ENCODE data around the gene CRKL. TPM values are rescaled to one million over a fixed set of nuclear protein-coding genes. Genes with fewer than 3 reads are reported as not detected.

The CRKL gene
- total RNA-seq, 1 donor: 38.4 TPM

- no peaks in the 10 kb centered on the region for H3K27me3 ChIP-seq (ENCODE audit: insufficient read depth, low read length)
- H3K79me2 ChIP-seq (ENCODE audit: insufficient read depth, low read length): peaks cover 98% of the 10 kb centered on the region
- no peak overlapping the region for H3K27ac ChIP-seq (ENCODE audit: low read depth, low read length)
- H3K9me3 ChIP-seq (ENCODE audit: low read depth, low read length): no peaks in the 10 kb centered on the region
- H3K4me1 ChIP-seq (ENCODE audit: insufficient read depth, low read length): peaks cover 17% of the 10 kb centered on the region
- DNase-seq (ENCODE audit: insufficient read length, low spot score, missing footprints): no peak
- TF ChIP-seq, protein P1, sequence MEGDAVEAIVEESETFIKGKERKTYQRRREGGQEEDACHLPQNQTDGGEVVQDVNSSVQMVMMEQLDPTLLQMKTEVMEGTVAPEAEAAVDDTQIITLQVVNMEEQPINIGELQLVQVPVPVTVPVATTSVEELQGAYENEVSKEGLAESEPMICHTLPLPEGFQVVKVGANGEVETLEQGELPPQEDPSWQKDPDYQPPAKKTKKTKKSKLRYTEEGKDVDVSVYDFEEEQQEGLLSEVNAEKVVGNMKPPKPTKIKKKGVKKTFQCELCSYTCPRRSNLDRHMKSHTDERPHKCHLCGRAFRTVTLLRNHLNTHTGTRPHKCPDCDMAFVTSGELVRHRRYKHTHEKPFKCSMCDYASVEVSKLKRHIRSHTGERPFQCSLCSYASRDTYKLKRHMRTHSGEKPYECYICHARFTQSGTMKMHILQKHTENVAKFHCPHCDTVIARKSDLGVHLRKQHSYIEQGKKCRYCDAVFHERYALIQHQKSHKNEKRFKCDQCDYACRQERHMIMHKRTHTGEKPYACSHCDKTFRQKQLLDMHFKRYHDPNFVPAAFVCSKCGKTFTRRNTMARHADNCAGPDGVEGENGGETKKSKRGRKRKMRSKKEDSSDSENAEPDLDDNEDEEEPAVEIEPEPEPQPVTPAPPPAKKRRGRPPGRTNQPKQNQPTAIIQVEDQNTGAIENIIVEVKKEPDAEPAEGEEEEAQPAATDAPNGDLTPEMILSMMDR (IDR thresholded peaks at IDR 0.05; ENCODE audit: extremely low read depth, low read depth, low read length): no peak
- no peak overlapping the region for H3K4me3 ChIP-seq (ENCODE audit: insufficient read depth, low read length)
- no peak overlapping the region for H2AFZ ChIP-seq (ENCODE audit: low read length)
- H3K4me2 ChIP-seq (ENCODE audit: insufficient read depth, low read length): peak overlapping the region; percentile 8
- H4K20me1 ChIP-seq (ENCODE audit: insufficient read depth, low read length): peaks cover 67% of the 10 kb centered on the region
- H3K36me3 ChIP-seq (ENCODE audit: insufficient read depth, low read length): peaks cover 15% of the 10 kb centered on the region
These were observed 28.3 kb downstream of the CRKL start for GRCh38 chr22:20945578-20945934.

DNA sequence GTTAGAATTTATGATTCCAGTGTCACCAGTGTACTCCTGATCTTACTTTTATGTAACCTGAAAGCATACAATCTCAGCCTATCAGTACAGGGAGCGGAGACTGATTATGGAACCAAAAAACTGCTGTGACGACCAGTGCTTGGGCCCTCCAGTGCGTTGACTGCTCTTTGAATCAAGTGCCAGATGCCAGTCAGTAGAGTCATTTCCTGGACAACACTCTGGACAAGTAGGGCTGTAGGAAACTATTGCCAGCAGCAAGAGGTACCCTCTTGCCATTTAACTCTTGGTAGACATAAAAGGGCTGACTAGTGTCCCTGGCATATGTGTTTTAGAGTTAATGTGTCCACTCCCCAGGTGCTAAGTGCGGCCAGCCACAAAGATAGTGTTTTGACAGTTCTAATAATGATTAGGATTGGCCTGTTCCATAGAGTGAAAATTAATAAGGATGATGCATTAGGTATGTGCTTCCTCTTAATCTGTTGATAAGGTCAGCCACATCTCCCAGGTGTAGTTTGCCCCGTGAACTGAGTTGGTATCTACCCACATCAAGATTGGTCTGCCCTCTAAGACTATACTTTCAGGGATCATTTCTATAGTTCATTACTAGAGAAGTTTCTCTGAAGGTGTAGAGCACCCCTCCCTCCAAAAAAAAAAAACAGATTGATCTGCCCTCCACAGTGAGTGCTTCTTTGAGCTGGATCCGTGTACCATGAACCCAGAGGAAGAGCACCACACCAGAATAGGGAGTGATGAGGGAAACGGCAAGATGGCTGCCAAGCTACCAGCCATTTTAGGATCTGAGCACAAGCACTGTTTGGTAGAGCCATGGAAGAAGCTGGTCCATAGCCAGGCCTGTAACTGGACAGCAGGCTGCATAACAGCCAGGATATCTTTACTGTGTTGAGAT lies 29.1 kb downstream of the CRKL start:
- Histone ChIP-seq H3K27ac (ENCODE audit: low read depth, low read length) (peak overlapping the region; percentile 37), H3K9me3 (ENCODE audit: low read depth, low read length) (no peaks in the 10 kb centered on the region), H3K36me3 (ENCODE audit: insufficient read depth, low read length) (peaks cover 23% of the 10 kb centered on the region), H3K4me3 (ENCODE audit: insufficient read depth, low read length) (no peak overlapping the region), H3K4me2 (ENCODE audit: insufficient read depth, low read length) (peak overlapping the region; percentile 8), H2AFZ (ENCODE audit: low read length) (no peak overlapping the region), H3K4me1 (ENCODE audit: insufficient read depth, low read length) (peaks cover 17% of the 10 kb centered on the region), H4K20me1 (ENCODE audit: insufficient read depth, low read length) (peaks cover 67% of the 10 kb centered on the region), H3K79me2 (ENCODE audit: insufficient read depth, low read length) (peaks cover 98% of the 10 kb centered on the region), H3K27me3 (ENCODE audit: insufficient read depth, low read length) (no peaks in the 10 kb centered on the region)
- DNase-seq (ENCODE audit: insufficient read length, low spot score, missing footprints): peak; percentile 91
- TF ChIP-seq, protein P1 (IDR thresholded peaks at IDR 0.05; ENCODE audit: extremely low read depth, low read depth, low read length): no peak

- peaks cover 17% of the 10 kb centered on the region for H3K4me1 ChIP-seq (ENCODE audit: insufficient read depth, low read length)
- DNase-seq (ENCODE audit: insufficient read length, low spot score, missing footprints): no peak
- no peaks in the 10 kb centered on the region for H3K9me3 ChIP-seq (ENCODE audit: low read depth, low read length)
- peaks cover 29% of the 10 kb centered on the region for H3K36me3 ChIP-seq (ENCODE audit: insufficient read depth, low read length)
- H3K79me2 ChIP-seq (ENCODE audit: insufficient read depth, low read length): peaks cover 100% of the 10 kb centered on the region
- H3K4me3 ChIP-seq (ENCODE audit: insufficient read depth, low read length): no peak overlapping the region
- H3K27ac ChIP-seq (ENCODE audit: low read depth, low read length): no peak overlapping the region
- H2AFZ ChIP-seq (ENCODE audit: low read length): no peak overlapping the region
- peaks cover 68% of the 10 kb centered on the region for H4K20me1 ChIP-seq (ENCODE audit: insufficient read depth, low read length)
- no peaks in the 10 kb centered on the region for H3K27me3 ChIP-seq (ENCODE audit: insufficient read depth, low read length)
- H3K4me2 ChIP-seq (ENCODE audit: insufficient read depth, low read length): no peak overlapping the region
- TF ChIP-seq, protein P1 (IDR thresholded peaks at IDR 0.05; ENCODE audit: extremely low read depth, low read depth, low read length): no peak
These were observed 29.8 kb downstream of the CRKL start for GRCh38 chr22:20946991-20947390.

DNA sequence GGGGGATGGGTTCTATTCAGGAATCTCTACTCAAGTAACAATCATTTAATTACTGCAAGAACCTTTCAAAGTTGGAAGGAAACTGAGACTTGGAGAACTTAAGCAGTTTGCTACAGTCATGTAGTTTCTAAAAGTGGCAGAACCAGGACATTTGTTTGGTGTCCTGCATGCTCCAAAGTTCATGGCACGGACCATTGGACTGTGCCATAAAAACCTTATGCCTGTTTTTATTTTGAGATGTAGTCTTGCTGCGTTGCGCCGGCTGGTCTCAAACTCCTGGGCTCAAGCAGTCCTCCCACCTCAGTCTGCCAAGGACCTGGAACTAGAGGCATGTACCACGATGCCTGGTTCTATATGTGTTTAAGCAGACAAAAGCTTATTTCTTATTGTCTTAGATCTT lies 31.2 kb downstream of the CRKL start:
- Histone ChIP-seq H2AFZ (ENCODE audit: low read length) (no peak overlapping the region), H3K4me1 (ENCODE audit: insufficient read depth, low read length) (peaks cover 17% of the 10 kb centered on the region), H3K36me3 (ENCODE audit: insufficient read depth, low read length) (peaks cover 43% of the 10 kb centered on the region), H3K27me3 (ENCODE audit: insufficient read depth, low read length) (no peaks in the 10 kb centered on the region), H3K9me3 (ENCODE audit: low read depth, low read length) (no peaks in the 10 kb centered on the region), H3K27ac (ENCODE audit: low read depth, low read length) (no peak overlapping the region), H4K20me1 (ENCODE audit: insufficient read depth, low read length) (peaks cover 66% of the 10 kb centered on the region), H3K4me2 (ENCODE audit: insufficient read depth, low read length) (no peak overlapping the region), H3K4me3 (ENCODE audit: insufficient read depth, low read length) (no peak overlapping the region), H3K79me2 (ENCODE audit: insufficient read depth, low read length) (peaks cover 99% of the 10 kb centered on the region)
- TF ChIP-seq, protein P1 (IDR thresholded peaks at IDR 0.05; ENCODE audit: extremely low read depth, low read depth, low read length): no peak
- DNase-seq (ENCODE audit: insufficient read length, low spot score, missing footprints): no peak
